Measurements from ENCODE around the gene KIAA1755. TPM values are rescaled to one million over a fixed set of nuclear protein-coding genes. Genes with fewer than 3 reads are reported as not detected.
"Not testable (repeated sequence)": the region's sequence is repeated elsewhere in the genome, so short reads cannot be mapped to it uniquely, and the experiment has no call there.

KIAA1755 gene
- total RNA-seq, 3 donors from 2014 or later (not counting 1 experiment from before 2014, with no cell fraction given) = not detected

GRCh38 chr20:38290829-38291814, 30.6 kb upstream of the KIAA1755 start:
- 65% methylated on average over 20 of the region's 21 CpGs for WGBS (ENCODE audit: insufficient coverage)
- peaks cover 28 to 47% of the 10 kb centered on the region in 2 donors for H3K27me3 Mint-ChIP-seq (ENCODE audit: low read depth in 2 of 2)
- H3K9me3 ChIP-seq (ENCODE audit: control insufficient read depth, insufficient read depth, low read length) = no peaks in the 10 kb centered on the region
- H3K4me1 ChIP-seq (ENCODE audit: control insufficient read depth, insufficient read depth, low read length) = no peaks in the 10 kb centered on the region
- H3K36me3 ChIP-seq (ENCODE audit: control insufficient read depth, insufficient read depth, low read length) = no peaks in the 10 kb centered on the region
- no peak for ATAC-seq
- no peak overlapping the region for H3K27ac Mint-ChIP-seq
- H3K27ac ChIP-seq (ENCODE audit: low read length) = no peak overlapping the region
- no peaks in the 10 kb centered on the region for H3K36me3 Mint-ChIP-seq
- intact Hi-C loops (cut with micrococcal nuclease) = no loop called here
- H3K4me3 ChIP-seq (ENCODE audit: low read length) = no peak overlapping the region
- no peaks in the 10 kb centered on the region for H3K27me3 ChIP-seq (ENCODE audit: control insufficient read depth, insufficient read depth, low read length)
- no peaks in the 10 kb centered on the region for H3K9me3 Mint-ChIP-seq
- H3K4me1 Mint-ChIP-seq = no peaks in the 10 kb centered on the region
- DNase-seq = no peak
- no peak for TF ChIP-seq CTCF (IDR thresholded peaks at IDR 0.05)
- H3K4me3 Mint-ChIP-seq = no peak overlapping the region

GRCh38 chr20:38286586-38287531, 26.3 kb upstream of the KIAA1755 start:
- ATAC-seq (no peak), DNase-seq (no peak)
- intact Hi-C loops (cut with micrococcal nuclease) = no loop called here
- Mint-ChIP-seq H3K4me1 (no peaks in the 10 kb centered on the region), H3K9me3 (no peaks in the 10 kb centered on the region), H3K4me3 (no peak overlapping the region), H3K36me3 (no peaks in the 10 kb centered on the region), H3K27ac (no peak overlapping the region), H3K27me3 (ENCODE audit: low read depth in 2 of 2) (peaks cover 19 to 40% of the 10 kb centered on the region in 2 donors)
- Histone ChIP-seq H3K4me1 (ENCODE audit: control insufficient read depth, insufficient read depth, low read length) (no peaks in the 10 kb centered on the region), H3K4me3 (ENCODE audit: low read length) (no peak overlapping the region), H3K27me3 (ENCODE audit: control insufficient read depth, insufficient read depth, low read length) (no peaks in the 10 kb centered on the region), H3K36me3 (ENCODE audit: control insufficient read depth, insufficient read depth, low read length) (no peaks in the 10 kb centered on the region), H3K27ac (ENCODE audit: low read length) (no peak overlapping the region), H3K9me3 (ENCODE audit: control insufficient read depth, insufficient read depth, low read length) (no peaks in the 10 kb centered on the region)
- 61% methylated on average over 16 of the region's 16 CpGs for WGBS (ENCODE audit: insufficient coverage)
- TF ChIP-seq CTCF (IDR thresholded peaks at IDR 0.05) = no peak

DNA sequence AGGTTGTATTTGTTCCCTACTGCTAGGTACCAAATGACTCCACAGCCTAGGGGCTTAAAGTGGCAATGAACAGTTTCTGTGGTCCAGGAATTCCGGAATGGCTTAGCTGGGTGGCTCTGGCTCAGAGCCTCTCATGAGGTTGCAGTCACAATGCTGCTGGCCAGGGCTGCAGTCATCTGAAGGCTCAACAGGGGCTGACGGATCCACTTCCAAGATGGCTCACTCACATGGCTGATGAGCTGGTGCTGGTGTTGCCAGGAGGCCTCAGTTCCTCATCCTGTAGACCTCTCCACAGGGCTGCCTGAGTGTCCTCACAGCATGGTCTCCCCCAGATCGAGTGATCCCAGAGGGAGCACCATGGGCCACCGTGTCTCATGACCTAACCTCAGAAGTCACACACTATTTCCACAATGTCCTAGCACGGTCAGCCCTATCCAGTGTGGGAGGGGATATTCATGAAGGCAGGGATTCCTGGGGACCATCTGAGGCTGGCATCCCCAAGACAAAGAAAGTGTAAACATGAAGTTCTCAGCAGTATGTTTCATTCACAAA, 24.4 kb upstream of the KIAA1755 start:
- DNase-seq = no peak
- no peak overlapping the region for H3K4me3 ChIP-seq (ENCODE audit: low read length)
- no peak for ATAC-seq
- H3K36me3 Mint-ChIP-seq = no peaks in the 10 kb centered on the region
- H3K27ac ChIP-seq (ENCODE audit: low read length) = no peak overlapping the region
- no peaks in the 10 kb centered on the region for H3K27me3 ChIP-seq (ENCODE audit: control insufficient read depth, insufficient read depth, low read length)
- peaks cover 12 to 31% of the 10 kb centered on the region in 2 donors for H3K27me3 Mint-ChIP-seq (ENCODE audit: low read depth in 2 of 2)
- no peaks in the 10 kb centered on the region for H3K4me1 ChIP-seq (ENCODE audit: control insufficient read depth, insufficient read depth, low read length)
- H3K4me1 Mint-ChIP-seq = no peaks in the 10 kb centered on the region
- H3K9me3 Mint-ChIP-seq = no peaks in the 10 kb centered on the region
- H3K9me3 ChIP-seq (ENCODE audit: control insufficient read depth, insufficient read depth, low read length) = no peaks in the 10 kb centered on the region
- TF ChIP-seq CTCF (IDR thresholded peaks at IDR 0.05) = no peak
- no peaks in the 10 kb centered on the region for H3K36me3 ChIP-seq (ENCODE audit: control insufficient read depth, insufficient read depth, low read length)
- 82% methylated on average over 5 of the region's 5 CpGs for WGBS (ENCODE audit: insufficient coverage)
- intact Hi-C loops (cut with micrococcal nuclease) = no loop called here
- no peak overlapping the region for H3K27ac Mint-ChIP-seq
- no peak overlapping the region for H3K4me3 Mint-ChIP-seq

DNA sequence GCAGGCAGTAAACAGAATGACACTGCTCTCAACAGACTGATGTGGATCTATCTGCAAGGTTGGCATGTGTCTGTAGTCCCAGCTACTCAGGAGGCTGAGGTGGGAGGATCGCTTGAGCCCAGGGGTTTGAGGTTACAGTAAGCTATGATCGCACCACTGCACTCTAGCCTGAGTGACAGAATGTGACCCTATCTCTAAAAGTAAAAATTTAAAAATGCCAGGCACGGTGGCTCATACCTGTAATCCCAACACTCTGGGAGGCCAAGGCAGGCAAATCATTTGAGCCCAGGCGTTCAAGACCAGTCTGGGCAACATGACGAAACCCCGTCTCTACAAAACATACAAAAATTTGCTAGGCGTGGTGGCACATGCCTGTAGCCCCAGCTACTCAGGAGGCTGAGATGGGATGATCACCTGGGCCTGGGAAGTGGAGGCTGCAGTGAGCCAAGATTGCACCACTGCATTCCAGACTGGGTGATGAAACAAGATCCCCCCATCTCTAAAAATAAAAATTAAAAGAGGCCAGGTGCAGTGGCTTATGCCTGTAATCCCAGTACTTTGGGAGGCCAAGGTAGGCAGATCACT, 23.6 kb upstream of the KIAA1755 start:
- H3K4me1 Mint-ChIP-seq; H3K4me3 ChIP-seq (ENCODE audit: low read length); DNase-seq; intact Hi-C loops (cut with micrococcal nuclease); H3K4me3 Mint-ChIP-seq; ATAC-seq; H3K9me3 Mint-ChIP-seq; H3K27ac Mint-ChIP-seq; H3K36me3 Mint-ChIP-seq; H3K27me3 ChIP-seq (ENCODE audit: control insufficient read depth, insufficient read depth, low read length); H3K36me3 ChIP-seq (ENCODE audit: control insufficient read depth, insufficient read depth, low read length); H3K27ac ChIP-seq (ENCODE audit: low read length); H3K9me3 ChIP-seq (ENCODE audit: control insufficient read depth, insufficient read depth, low read length); H3K4me1 ChIP-seq (ENCODE audit: control insufficient read depth, insufficient read depth, low read length): not testable (repeated sequence)
- WGBS (ENCODE audit: insufficient coverage) = 92% methylated on average over 7 of the region's 7 CpGs
- peaks cover 12 to 28% of the 10 kb centered on the region in 2 donors for H3K27me3 Mint-ChIP-seq (ENCODE audit: low read depth in 2 of 2)
